IMR-90 (cell line): Measurements from ENCODE around the gene SIPA1L3.

Experiments used
- BHLHE40 ChIP-seq: fragments of 150-350 bp; IDR thresholded peaks from 2 replicates; pipeline ENCODE4 v1.6.1; 2016; ENCODE audit warnings: mild to moderate bottlenecking, low read depth, low read length
- CEBPB ChIP-seq: IDR thresholded peaks from 2 replicates; pipeline ENCODE4 v1.6.1; 2012; ENCODE audit warnings: low read depth, low read length, improper control_type of control experiment
- CTCF ChIP-seq: conservative IDR thresholded peaks from 2 replicates; pipeline ENCODE4 v1.5.1; 2012; ENCODE audit warnings: mild to moderate bottlenecking, low read depth, low read length, improper control_type of control experiment
- MAFK ChIP-seq: IDR thresholded peaks from 2 replicates; pipeline ENCODE4 v1.6.1; 2012; ENCODE audit warnings: low read depth, low read length, improper control_type of control experiment
- POLR2A ChIP-seq: IDR thresholded peaks from 2 replicates; pipeline ENCODE4 v1.6.1; 2012; ENCODE audit warnings: mild to moderate bottlenecking, low read depth, low read length
- RAD21 ChIP-seq: IDR thresholded peaks from 2 replicates; pipeline ENCODE4 v1.6.1; 2012; ENCODE audit warnings: low read length, improper control_type of control experiment
- RFX5 ChIP-seq: IDR thresholded peaks from 2 replicates; pipeline ENCODE4 v1.8.0; 2012; ENCODE audit warnings: low read depth, mild to moderate bottlenecking, low read length, moderate library complexity
- SMC3 ChIP-seq: fragments of 150-350 bp; IDR thresholded peaks from 2 replicates; pipeline ENCODE4 v1.6.1; 2016; ENCODE audit warnings: low read depth, mild to moderate bottlenecking, antibody characterized with exemption, low read length, moderate library complexity
- USF2 ChIP-seq: fragments of 150-350 bp; IDR thresholded peaks from 2 replicates; pipeline ENCODE4 v1.6.1; 2017; ENCODE audit warnings: mild to moderate bottlenecking, antibody characterized with exemption, low read length, low read depth
- TF ChIP-seq, protein P1 (sequence below): fragments of 150-350 bp; IDR thresholded peaks from 2 replicates; pipeline ENCODE4 v1.6.1; 2016; ENCODE audit warnings: low read depth, mild to moderate bottlenecking, low read length, moderate library complexity, borderline replicate concordance

GRCh38 chr19:37905946-37906868, 801 bp upstream of the SIPA1L3 start, which contains the start of gene WDR87:
- no peak for TF ChIP-seq CTCF
- TF ChIP-seq RFX5, result no peak
- no peak for TF ChIP-seq RAD21
- TF ChIP-seq MAFK, result no peak
- TF ChIP-seq POLR2A, result no peak
- no peak for TF ChIP-seq BHLHE40
- no peak for TF ChIP-seq CEBPB
- TF ChIP-seq, protein P1, sequence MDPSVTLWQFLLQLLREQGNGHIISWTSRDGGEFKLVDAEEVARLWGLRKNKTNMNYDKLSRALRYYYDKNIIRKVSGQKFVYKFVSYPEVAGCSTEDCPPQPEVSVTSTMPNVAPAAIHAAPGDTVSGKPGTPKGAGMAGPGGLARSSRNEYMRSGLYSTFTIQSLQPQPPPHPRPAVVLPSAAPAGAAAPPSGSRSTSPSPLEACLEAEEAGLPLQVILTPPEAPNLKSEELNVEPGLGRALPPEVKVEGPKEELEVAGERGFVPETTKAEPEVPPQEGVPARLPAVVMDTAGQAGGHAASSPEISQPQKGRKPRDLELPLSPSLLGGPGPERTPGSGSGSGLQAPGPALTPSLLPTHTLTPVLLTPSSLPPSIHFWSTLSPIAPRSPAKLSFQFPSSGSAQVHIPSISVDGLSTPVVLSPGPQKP, result no peak
- no peak for TF ChIP-seq USF2
- TF ChIP-seq SMC3, result no peak
